H1 (cell line): ENCODE results near the gene PHLDB3. TPM values are rescaled to one million over a fixed set of nuclear protein-coding genes. Genes with fewer than 3 reads are reported as not detected.

Source experiments
- HDAC6 ChIP-seq: IDR thresholded peaks from one replicate; pipeline ENCODE4 v1.7.1; 2012; ENCODE audit warnings: low read depth, mild to moderate bottlenecking, inconsistent platforms, low read length, moderate library complexity
- POU5F1 ChIP-seq: IDR thresholded peaks from 2 replicates; pipeline ENCODE4 v1.6.1; 2011; ENCODE audit warnings: low read depth, mild to moderate bottlenecking, low read length, moderate library complexity
- RFX5 ChIP-seq: IDR thresholded peaks from 2 replicates; pipeline ENCODE4 v1.6.1; 2011; ENCODE audit warnings: low read depth, low read length, improper control_type of control experiment, borderline replicate concordance
- TCF12 ChIP-seq: IDR thresholded peaks from 2 replicates; pipeline ENCODE4 v1.6.1; 2011; ENCODE audit warnings: low read depth, mild to moderate bottlenecking, low read length
- polyA plus RNA-seq, 7 experiments: library from polyadenylated mRNA; depleted of rRNA in 3 of 7; stranded (reverse) in 5 of 7; unstranded in 2 of 7; fragments of >200 nt in 5 of 7; fragments of 200-250 nt in 2 of 7; gene quantifications; 1 replicate in 5 of 7; 2 replicates in 1 of 7; 4 replicates in 1 of 7; pipeline versions ENCODE4 v1.2.1 to v1.2.3, GENCODE V29; 2011 to 2013; ENCODE audit warnings: missing spikeins in 2 of 7, mixed read lengths in 2 of 7
- total RNA-seq: library from RNA; stranded (reverse); fragmentation: NEBNext Ultra II Directional; extraction: Animal tissue kit (Norgen Biotek cat#: 25700); gene quantifications from 2 replicates; pipeline ENCODE4 v1.2.1, GENCODE V29; 2021

The PHLDB3 gene
- total and polyA plus RNA-seq, 2 of the 8 experiments (the other 6 are each of a cell fraction or from before 2014, with no cell fraction given): 4.0 to 8.5 TPM

DNA sequence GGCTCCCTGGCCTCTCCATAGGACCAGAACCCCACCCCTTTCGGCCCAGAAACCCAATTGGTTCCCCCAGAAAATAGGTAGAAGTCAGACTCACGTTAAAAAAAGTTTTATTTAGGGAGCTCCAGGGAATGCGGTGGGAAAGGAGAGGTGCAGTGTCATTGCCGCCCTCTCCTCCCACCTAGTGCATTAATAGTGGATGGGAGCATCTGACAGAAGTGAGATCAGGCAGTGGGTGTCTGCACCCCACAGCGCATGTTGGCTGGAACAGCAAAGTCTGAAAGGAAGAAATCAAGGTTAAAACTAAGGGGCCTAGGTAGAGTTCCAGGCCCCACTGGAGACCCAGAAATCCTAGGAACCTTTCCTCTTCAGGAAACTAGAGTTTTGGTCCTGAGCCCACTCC lies 2.1 kb upstream of the PHLDB3 start (continued):
- no peak for TF ChIP-seq RFX5
- TF ChIP-seq HDAC6: no peak
- TF ChIP-seq POU5F1: no peak
- no peak for TF ChIP-seq TCF12
